Measurements from ENCODE around the gene WDR38. TPM values are rescaled to one million over a fixed set of nuclear protein-coding genes. Genes with fewer than 3 reads are reported as not detected.

Gene WDR38
- total RNA-seq, 1 donor from 2014 or later = 6.6 TPM

DNA sequence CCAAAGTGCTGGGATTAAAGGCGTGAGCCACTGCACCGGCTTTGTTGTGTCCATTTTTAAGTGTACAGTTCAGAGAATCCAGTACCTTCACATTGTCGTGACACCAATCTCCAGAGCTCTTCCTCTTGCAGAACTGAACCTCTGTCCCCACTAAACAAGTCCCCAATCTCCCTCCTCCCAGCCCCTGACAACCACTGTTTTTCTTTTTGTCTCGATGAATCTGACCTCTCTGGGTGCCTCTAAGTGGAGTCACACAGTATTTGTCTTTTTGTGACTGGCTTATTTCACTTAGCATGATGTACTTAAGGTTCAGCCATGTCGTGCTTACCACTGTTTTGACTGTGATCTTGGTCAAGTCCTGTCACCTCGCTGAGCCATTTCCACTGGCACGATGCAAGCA, 1.6 kb downstream of the WDR38 start:
- Histone ChIP-seq H3K36me3 (peaks cover 38% of the 10 kb centered on the region), H3K27me3 (ENCODE audit: low read depth) (no peaks in the 10 kb centered on the region), H3K9me3 (no peaks in the 10 kb centered on the region), H3K4me1 (peaks cover 28% of the 10 kb centered on the region), H3K4me3 (no peak overlapping the region), H3K27ac (no peak overlapping the region)
- TF ChIP-seq, protein P1, sequence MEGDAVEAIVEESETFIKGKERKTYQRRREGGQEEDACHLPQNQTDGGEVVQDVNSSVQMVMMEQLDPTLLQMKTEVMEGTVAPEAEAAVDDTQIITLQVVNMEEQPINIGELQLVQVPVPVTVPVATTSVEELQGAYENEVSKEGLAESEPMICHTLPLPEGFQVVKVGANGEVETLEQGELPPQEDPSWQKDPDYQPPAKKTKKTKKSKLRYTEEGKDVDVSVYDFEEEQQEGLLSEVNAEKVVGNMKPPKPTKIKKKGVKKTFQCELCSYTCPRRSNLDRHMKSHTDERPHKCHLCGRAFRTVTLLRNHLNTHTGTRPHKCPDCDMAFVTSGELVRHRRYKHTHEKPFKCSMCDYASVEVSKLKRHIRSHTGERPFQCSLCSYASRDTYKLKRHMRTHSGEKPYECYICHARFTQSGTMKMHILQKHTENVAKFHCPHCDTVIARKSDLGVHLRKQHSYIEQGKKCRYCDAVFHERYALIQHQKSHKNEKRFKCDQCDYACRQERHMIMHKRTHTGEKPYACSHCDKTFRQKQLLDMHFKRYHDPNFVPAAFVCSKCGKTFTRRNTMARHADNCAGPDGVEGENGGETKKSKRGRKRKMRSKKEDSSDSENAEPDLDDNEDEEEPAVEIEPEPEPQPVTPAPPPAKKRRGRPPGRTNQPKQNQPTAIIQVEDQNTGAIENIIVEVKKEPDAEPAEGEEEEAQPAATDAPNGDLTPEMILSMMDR (IDR thresholded peaks at IDR 0.05) = no peak
- intact Hi-C loops (cut with DNase I) = loop anchor here (5.0 kb wide), 1 partner anchor 83 kb away; the partner anchor contains the start of gene NR6A1
- ATAC-seq (no peak), DNase-seq (no peak)

DNA sequence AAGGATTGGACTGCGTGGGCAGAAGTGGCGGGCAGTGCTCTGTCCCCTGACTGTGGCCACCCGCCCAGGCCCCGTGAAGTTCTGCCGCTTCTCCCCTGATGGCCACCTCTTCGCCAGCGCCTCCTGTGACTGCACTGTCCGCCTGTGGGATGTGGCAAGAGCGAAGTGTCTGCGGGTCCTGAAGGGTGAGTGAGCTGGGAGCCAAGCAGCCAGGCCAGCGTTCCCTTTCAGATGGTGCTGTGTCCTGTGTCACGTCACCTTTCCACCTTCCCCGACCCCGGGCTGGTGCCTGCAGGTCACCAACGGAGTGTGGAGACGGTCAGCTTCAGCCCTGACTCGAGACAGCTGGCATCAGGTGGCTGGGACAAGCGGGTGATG, 2.3 kb downstream of the WDR38 start:
- intact Hi-C loops (cut with DNase I) = no loop called here
- peaks cover 45% of the 10 kb centered on the region for H3K36me3 ChIP-seq
- H3K4me3 ChIP-seq = no peak overlapping the region
- DNase-seq = no peak
- no peak overlapping the region for H3K27ac ChIP-seq
- ATAC-seq = no peak
- H3K27me3 ChIP-seq (ENCODE audit: low read depth) = no peaks in the 10 kb centered on the region
- no peaks in the 10 kb centered on the region for H3K9me3 ChIP-seq
- TF ChIP-seq, protein P1 (IDR thresholded peaks at IDR 0.05) = no peak
- H3K4me1 ChIP-seq = peaks cover 36% of the 10 kb centered on the region

DNA sequence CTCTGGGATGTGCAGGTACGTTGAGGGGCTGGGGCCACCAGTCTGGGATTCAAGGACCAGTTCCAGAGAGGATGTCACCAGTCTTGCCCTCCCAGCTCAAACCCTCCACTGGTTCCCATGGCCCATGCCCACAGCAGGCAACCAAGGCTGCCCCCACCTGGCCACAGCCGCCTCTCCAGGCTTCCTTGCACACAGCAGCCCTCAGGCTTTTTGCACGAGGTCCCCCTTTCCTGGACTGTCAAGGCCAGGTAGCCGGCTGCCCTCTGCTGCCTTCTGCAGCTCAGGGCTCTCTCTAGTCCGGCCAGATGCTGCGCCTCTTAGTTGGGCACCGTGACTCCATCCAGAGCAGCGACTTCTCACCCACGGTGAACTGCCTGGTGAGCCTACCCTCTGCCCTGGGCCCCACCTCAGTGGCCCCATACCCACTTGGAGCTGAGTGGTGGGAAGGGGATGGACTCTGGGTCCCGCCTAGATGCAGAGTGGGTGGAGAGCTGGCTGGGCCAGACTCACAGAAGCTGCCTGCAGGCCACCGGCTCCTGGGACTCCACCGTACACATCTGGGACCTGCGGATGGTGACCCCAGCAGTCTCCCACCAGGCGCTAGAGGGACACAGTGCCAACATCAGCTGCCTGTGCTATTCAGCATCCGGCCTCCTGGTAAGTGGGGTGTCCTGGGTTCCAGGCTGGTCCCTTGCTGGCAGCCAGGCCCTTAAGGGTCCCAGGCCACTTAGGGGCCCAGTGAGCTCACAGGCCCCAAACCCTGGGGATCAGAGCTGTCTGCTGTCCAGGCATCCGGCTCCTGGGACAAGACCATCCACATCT, 2.9 kb downstream of the WDR38 start:
- Histone ChIP-seq H3K36me3 (peaks cover 46% of the 10 kb centered on the region), H3K27me3 (ENCODE audit: low read depth) (no peaks in the 10 kb centered on the region), H3K4me1 (peaks cover 42% of the 10 kb centered on the region), H3K4me3 (no peak overlapping the region), H3K9me3 (no peaks in the 10 kb centered on the region), H3K27ac (no peak overlapping the region)
- DNase-seq (no peak), ATAC-seq (no peak)
- TF ChIP-seq, protein P1 (IDR thresholded peaks at IDR 0.05) = no peak
- intact Hi-C loops (cut with DNase I) = no loop called here

DNA sequence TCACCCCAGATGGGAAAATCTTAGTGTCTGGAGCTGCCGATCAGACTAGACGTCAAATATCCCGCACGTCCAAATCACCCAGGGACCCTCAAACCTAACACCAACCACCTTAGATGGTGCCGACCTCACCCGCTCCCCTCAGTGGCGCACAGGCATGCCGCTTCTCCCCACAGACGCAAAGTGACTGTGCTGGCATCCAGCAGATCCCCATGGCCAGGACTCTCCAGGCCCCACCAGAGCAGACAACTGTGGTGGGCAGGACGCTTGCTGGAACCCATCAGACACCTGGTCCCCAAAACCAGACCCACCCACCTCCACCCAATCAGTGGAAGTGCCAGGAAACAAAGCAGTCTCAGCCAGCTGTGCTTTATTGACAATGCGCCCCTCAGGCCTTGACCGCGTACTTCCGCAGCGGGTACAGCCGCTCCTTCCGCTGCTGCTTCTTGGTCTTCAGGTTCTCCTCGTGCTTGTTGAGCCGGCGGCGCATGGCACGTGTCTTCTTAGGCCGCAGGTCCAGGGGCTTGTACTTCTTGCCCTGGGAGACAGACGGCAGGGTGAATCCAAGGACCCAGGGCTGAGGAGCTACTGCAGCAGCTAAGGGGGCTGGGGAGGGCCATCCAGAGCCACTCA, 4.4 kb downstream of the WDR38 start:
- H3K27me3 ChIP-seq (ENCODE audit: low read depth) = no peaks in the 10 kb centered on the region
- peaks cover 40% of the 10 kb centered on the region for H3K4me1 ChIP-seq
- TF ChIP-seq, protein P1 (IDR thresholded peaks at IDR 0.05) = no peak
- DNase-seq = no peak
- H3K36me3 ChIP-seq = peaks cover 46% of the 10 kb centered on the region
- H3K9me3 ChIP-seq = no peaks in the 10 kb centered on the region
- no peak overlapping the region for H3K27ac ChIP-seq
- no peak overlapping the region for H3K4me3 ChIP-seq
- ATAC-seq = no peak
- intact Hi-C loops (cut with DNase I) = no loop called here

DNA sequence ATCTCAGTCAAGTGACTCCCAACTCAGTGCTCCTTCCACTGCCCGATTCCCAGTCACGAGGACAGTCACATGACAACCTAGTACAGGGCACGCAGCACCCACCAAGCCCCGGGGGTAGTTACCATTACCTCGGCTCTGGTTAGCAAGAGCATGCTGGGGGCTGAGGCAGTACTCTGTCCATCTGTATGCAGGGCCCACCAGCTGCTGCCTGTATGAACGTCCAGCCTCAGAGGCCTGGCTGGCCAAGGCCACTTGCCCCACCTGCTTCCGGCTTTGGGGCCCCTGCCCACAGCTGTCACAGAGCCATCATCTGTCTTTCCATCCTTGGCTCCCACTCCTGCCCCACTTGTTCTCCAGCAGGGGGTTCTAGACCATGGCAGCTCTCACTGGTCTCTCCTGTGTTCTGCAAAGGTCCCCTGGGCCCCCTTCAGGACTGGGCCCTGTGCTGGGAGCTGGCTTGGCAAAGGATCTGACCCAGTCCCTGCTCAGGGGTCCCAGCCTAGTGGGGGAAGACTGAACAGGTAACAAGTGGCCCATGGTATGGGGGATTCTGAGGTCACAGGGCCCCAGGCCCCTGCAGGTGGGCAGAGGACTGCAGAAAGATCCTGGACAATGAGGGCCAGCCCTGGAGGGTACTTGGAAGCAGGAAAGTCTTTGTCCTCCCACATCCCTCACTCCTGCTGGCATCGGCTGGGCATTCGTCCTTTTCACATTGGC, 5.2 kb downstream of the WDR38 start:
- H3K4me1 ChIP-seq = peaks cover 41% of the 10 kb centered on the region
- TF ChIP-seq, protein P1 (IDR thresholded peaks at IDR 0.05) = no peak
- H3K36me3 ChIP-seq = peaks cover 46% of the 10 kb centered on the region

More for the DNA sequence above, 5.2 kb downstream of the WDR38 start:
- DNase-seq (no peak), ATAC-seq (no peak)
- Histone ChIP-seq H3K27ac (no peak overlapping the region), H3K9me3 (no peaks in the 10 kb centered on the region), H3K4me3 (no peak overlapping the region), H3K27me3 (ENCODE audit: low read depth) (no peaks in the 10 kb centered on the region)
- intact Hi-C loops (cut with DNase I) = no loop called here

Data from lower lobe of right lung (tissue), 2 donors.